T-helper 1 cell treated with Interleukin-12 subunit alpha and Interleukin-12 subunit beta and Interleukin-4 antibody, amounts not matched to agents 30 μg/mL and 1 μg/mL, for 36 hours (primary cell): ENCODE data around the gene POLR2E.

Experiments used
- H3K27ac Mint-ChIP-seq: one replicate; pipeline ENCODE4 v1.8.0; 2021; ENCODE audit warnings: mild to moderate bottlenecking, mixed read lengths
- H3K27me3 Mint-ChIP-seq: one replicate; pipeline ENCODE4 v1.8.0; 2021; ENCODE audit warnings: low read depth, mixed read lengths
- H3K36me3 Mint-ChIP-seq: one replicate; pipeline ENCODE4 v1.8.0; 2021; ENCODE audit warnings: low read depth, mixed read lengths
- H3K4me1 Mint-ChIP-seq: one replicate; pipeline ENCODE4 v1.8.0; 2021; ENCODE audit warnings: low read depth, mixed read lengths
- H3K4me3 Mint-ChIP-seq: one replicate; pipeline ENCODE4 v1.8.0; 2021; ENCODE audit warnings: mild to moderate bottlenecking, moderate library complexity, mixed read lengths
- H3K9me3 Mint-ChIP-seq: one replicate; pipeline ENCODE4 v1.8.0; 2021; ENCODE audit warnings: mixed read lengths

The POLR2E gene

DNA sequence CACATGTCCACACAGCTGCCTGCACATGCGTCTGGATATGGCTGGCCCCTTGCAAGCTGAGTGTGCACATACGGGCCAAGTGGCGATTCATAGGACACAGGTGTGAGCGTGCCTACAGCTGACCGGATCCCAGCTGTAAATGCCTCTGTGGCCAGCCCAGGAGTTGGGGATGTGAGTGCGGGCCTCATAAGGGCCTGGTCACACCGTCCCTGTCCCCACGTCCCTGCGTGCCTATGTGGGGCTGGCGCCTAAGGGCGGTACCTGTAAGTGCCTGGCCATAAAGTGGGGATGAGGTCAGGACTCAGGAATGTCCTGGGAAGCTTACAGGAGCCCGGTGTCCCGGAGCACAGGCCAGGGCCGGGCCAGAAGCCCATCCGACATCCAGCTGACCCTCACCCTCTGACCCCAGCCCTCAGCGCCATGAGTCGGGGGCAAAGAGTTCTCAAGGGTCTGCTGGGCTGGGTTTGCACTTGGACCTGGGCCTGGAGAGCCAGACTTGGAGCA is 29.5 kb downstream of the POLR2E start:
- peak overlapping the region; percentile 62 for H3K27ac Mint-ChIP-seq
- H3K4me1 Mint-ChIP-seq: peaks cover 23% of the 10 kb centered on the region
- H3K27me3 Mint-ChIP-seq: no peaks in the 10 kb centered on the region
- peak overlapping the region; percentile 57 for H3K4me3 Mint-ChIP-seq
- H3K36me3 Mint-ChIP-seq: peaks cover 12% of the 10 kb centered on the region
- H3K9me3 Mint-ChIP-seq: no peaks in the 10 kb centered on the region

- H3K4me1 Mint-ChIP-seq: peaks cover 23% of the 10 kb centered on the region
- H3K9me3 Mint-ChIP-seq: no peaks in the 10 kb centered on the region
- H3K27me3 Mint-ChIP-seq: no peaks in the 10 kb centered on the region
- H3K4me3 Mint-ChIP-seq: peak overlapping the region; percentile 57
- H3K27ac Mint-ChIP-seq: peak overlapping the region; percentile 76
- H3K36me3 Mint-ChIP-seq: peaks cover 12% of the 10 kb centered on the region
These were observed 30.2 kb downstream of the POLR2E start for GRCh38 chr19:1064661-1065605.

- Mint-ChIP-seq H3K9me3 (no peaks in the 10 kb centered on the region), H3K4me1 (peaks cover 23% of the 10 kb centered on the region), H3K27ac (no peak overlapping the region), H3K4me3 (no peak overlapping the region), H3K36me3 (peaks cover 9% of the 10 kb centered on the region), H3K27me3 (no peaks in the 10 kb centered on the region)
These were observed 31.1 kb downstream of the POLR2E start for GRCh38 chr19:1063909-1064660.

DNA sequence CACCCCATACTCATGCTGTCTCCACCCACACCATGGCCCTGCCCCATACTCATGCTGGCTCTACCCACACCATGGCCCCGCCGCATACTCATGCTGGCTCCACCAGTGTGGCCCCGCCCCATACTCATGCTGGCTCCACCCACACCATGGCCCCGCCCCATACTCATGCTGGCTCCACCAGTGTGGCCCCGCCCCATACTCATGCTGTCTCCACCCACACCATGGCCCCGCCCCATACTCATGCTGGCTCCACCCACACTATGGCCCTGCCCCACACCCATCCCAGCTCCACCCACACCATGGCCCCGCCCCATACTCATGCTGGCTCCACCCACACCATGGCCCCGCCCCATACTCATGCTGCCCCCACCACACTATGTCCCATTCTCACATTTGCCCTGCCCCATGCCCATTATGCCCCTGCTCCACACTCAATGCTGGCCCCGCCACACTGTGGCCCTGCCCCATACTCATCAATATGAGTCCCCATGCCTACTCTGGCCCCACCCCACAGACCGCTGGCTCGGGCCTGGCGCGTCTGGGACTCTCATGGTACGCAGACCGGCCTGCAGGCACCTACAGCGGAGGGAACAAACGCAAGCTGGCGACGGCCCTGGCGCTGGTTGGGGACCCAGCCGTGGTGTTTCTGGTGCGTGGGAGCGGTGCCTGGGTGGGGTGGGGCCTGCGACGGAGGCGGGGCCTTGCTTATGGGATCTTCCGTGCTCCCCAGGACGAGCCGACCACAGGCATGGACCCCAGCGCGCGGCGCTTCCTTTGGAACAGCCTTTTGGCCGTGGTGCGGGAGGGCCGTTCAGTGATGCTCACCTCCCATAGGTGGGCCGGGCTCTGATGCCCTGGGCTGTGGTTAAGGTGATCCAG is 31.9 kb downstream of the POLR2E start:
- Mint-ChIP-seq H3K36me3 (peaks cover 2% of the 10 kb centered on the region), H3K9me3 (no peaks in the 10 kb centered on the region), H3K4me3 (no peak overlapping the region), H3K27me3 (no peaks in the 10 kb centered on the region), H3K4me1 (peaks cover 18% of the 10 kb centered on the region), H3K27ac (peak overlapping the region; percentile 49)

DNA sequence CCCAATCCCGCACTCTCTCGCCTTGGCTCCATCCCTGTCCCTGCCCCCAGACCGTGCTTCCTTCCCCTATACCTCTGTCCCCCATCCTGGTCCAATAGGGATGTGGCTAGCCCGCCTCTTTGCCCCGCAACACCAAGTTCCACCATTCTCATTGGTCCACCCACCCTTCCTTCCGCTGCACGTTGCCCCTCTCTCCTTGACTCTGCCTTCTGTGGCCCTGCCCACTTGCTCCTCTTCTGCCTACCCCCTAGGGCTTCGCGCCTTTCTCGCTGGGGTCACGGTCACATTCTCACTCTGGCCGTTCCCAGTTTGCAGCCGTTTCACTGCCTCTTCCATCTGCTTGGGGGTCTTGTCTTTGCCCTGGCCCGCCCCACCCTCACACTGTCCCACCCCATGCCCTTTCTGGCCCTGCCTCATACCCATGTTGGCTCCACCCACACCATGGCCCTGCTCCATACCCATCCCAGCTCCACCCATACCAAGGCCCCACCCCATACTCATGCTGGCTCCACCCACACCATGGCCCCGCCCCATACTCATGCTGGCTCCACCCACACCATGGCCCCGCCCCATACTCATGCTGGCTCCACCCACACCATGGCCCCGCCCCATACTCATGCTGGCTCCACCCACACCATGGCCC is 32.7 kb downstream of the POLR2E start:
- Mint-ChIP-seq H3K4me3 (no peak overlapping the region), H3K27ac (no peak overlapping the region), H3K4me1 (peaks cover 22% of the 10 kb centered on the region), H3K36me3 (peaks cover 5% of the 10 kb centered on the region), H3K27me3 (no peaks in the 10 kb centered on the region), H3K9me3 (no peaks in the 10 kb centered on the region)

GRCh38 chr19:1061987-1062386 is 33.2 kb downstream of the POLR2E start:
- Mint-ChIP-seq H3K4me3 (no peak overlapping the region), H3K27ac (no peak overlapping the region), H3K27me3 (no peaks in the 10 kb centered on the region), H3K9me3 (no peaks in the 10 kb centered on the region), H3K4me1 (peaks cover 28% of the 10 kb centered on the region), H3K36me3 (peaks cover 10% of the 10 kb centered on the region)

GRCh38 chr19:1060689-1061088 is 34.5 kb downstream of the POLR2E start:
- Mint-ChIP-seq H3K9me3 (no peaks in the 10 kb centered on the region), H3K4me3 (no peak overlapping the region), H3K27ac (no peak overlapping the region), H3K27me3 (no peaks in the 10 kb centered on the region), H3K4me1 (peaks cover 28% of the 10 kb centered on the region), H3K36me3 (peaks cover 18% of the 10 kb centered on the region)

GRCh38 chr19:1058112-1058511 is 37.1 kb downstream of the POLR2E start:
- Mint-ChIP-seq H3K36me3 (peaks cover 18% of the 10 kb centered on the region), H3K4me3 (no peak overlapping the region), H3K9me3 (no peaks in the 10 kb centered on the region), H3K27me3 (no peaks in the 10 kb centered on the region), H3K4me1 (peaks cover 16% of the 10 kb centered on the region), H3K27ac (peak overlapping the region; percentile 21)

DNA sequence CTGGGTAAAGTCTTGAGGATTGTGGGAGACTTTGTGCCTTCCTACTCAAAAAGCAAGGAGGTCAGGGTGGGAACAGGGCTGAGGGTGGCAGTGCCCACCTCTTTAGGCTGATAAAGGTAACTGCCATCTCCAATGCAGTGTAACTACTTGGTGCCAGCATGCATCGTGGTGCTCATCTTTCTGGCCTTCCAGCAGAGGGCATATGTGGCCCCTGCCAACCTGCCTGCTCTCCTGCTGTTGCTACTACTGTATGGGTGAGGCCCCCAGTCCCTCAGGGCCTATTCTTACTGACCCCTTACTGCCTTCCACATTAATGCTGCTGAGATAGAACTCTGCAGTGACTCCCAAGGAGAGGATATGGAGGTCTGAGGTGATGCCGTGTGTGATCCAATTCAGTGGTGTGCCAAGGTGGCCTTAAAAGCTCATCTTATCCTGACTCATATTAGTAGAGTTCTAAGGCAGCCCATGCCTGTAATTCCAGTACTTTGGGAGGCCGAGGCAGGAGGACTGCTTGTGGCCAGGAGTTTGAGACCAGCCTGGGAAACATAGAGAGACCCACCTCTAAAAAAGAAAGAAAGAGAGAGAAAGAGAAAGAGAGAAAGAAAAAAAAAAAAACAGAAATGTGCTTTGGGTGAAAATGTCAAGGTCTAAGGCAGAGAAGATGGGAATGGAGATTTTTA is 37.9 kb downstream of the POLR2E start:
- no peaks in the 10 kb centered on the region for H3K9me3 Mint-ChIP-seq
- H3K27me3 Mint-ChIP-seq: no peaks in the 10 kb centered on the region
- peak overlapping the region; percentile 12 for H3K4me3 Mint-ChIP-seq
- H3K36me3 Mint-ChIP-seq: peaks cover 18% of the 10 kb centered on the region
- H3K27ac Mint-ChIP-seq: peak overlapping the region; percentile 79
- peaks cover 15% of the 10 kb centered on the region for H3K4me1 Mint-ChIP-seq

DNA sequence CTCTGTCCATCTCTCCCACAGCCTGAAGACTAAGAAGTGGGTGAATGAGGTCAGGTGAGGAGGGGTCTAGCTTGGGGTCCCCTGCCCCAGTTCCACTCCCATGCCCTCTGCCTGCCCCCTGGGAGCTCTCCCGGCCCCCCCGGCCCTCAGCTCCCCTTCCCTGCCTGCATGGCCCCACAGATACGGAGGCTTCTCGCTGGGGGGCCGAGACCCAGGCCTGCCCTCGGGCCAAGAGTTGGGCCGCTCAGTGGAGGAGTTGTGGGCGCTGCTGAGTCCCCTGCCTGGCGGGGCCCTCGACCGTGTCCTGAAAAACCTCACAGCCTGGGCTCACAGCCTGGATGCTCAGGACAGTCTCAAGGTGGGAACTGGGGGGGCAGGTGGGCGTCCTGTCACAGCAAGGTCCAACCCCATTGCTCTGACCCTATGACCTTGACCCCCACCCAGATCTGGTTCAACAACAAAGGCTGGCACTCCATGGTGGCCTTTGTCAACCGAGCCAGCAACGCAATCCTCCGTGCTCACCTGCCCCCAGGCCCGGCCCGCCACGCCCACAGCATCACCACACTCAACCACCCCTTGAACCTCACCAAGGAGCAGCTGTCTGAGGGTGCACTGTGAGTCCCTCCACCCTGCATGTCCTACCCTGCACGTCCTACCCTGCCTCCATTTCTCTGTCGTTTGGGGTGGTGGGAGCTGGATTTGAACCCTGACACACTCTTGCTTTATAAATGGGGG is 39.1 kb downstream of the POLR2E start:
- Mint-ChIP-seq H3K4me1 (peaks cover 17% of the 10 kb centered on the region), H3K27ac (no peak overlapping the region), H3K4me3 (no peak overlapping the region), H3K9me3 (no peaks in the 10 kb centered on the region), H3K27me3 (no peaks in the 10 kb centered on the region), H3K36me3 (peaks cover 18% of the 10 kb centered on the region)

GRCh38 chr19:1055028-1055425 is 40.1 kb downstream of the POLR2E start:
- Mint-ChIP-seq H3K27me3 (no peaks in the 10 kb centered on the region), H3K4me1 (peaks cover 17% of the 10 kb centered on the region), H3K27ac (no peak overlapping the region), H3K4me3 (no peak overlapping the region), H3K9me3 (no peaks in the 10 kb centered on the region), H3K36me3 (peaks cover 18% of the 10 kb centered on the region)

DNA sequence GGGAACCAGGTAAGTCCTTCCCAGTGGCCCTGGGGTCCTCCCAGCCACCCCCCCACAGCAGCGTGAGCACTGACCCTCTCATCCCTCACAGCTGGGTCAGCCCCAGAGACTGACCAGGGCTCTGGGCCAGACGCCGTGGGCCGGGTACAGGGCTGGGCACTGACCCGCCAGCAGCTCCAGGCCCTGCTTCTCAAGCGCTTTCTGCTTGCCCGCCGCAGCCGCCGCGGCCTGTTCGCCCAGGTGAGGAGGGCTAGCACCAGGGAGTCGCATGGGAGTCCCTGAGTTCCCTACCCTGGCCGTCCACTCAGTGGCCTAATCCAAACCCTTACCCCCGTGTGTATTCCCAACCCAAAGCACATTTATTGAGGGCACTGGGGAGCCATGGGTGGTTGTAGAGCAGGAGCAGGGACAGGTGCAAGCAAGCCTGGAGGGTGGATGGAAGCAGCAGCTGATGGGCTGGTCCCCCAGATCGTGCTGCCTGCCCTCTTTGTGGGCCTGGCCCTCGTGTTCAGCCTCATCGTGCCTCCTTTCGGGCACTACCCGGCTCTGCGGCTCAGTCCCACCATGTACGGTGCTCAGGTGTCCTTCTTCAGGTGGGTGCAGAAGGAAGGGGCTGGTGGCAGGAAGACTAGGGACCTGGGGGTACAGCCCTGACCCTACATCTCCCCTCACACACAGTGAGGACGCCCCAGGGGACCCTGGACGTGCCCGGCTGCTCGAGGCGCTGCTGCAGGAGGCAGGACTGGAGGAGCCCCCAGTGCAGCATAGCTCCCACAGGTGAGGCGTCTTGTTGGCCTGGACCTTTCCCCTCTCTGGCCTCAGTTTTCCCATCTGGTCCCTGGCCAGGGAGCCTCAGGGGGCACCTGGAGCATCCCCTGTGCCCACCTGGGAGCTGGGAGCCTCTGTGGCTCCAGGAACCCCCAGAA is 40.8 kb downstream of the POLR2E start:
- H3K4me3 Mint-ChIP-seq: no peak overlapping the region
- no peaks in the 10 kb centered on the region for H3K27me3 Mint-ChIP-seq
- H3K36me3 Mint-ChIP-seq: peaks cover 18% of the 10 kb centered on the region
- no peak overlapping the region for H3K27ac Mint-ChIP-seq
- H3K4me1 Mint-ChIP-seq: peaks cover 17% of the 10 kb centered on the region
- H3K9me3 Mint-ChIP-seq: no peaks in the 10 kb centered on the region
